GM21825 (cell line): Measurements from ENCODE around the gene EVX1.

Experiments
- ATAC-seq: cut with Tn5 transposase; IDR thresholded peaks from one replicate; pipeline ENCODE4 v1.9.1; 2021; ENCODE audit warnings: mild to moderate bottlenecking, moderate library complexity; ENCODE audit not compliant: unreplicated experiment

EVX1 gene

GRCh38 chr7:27242555-27243339 is at the start of gene EVX1:
EVX1 (plus strand) TSS chr7:27242802; CDS start chr7:27243031, 229 bp downstream.
- no peak for ATAC-seq

- ATAC-seq = no peak
These were observed 49.1 kb upstream of the EVX1 start for GRCh38 chr7:27193335-27194001.

- no peak for ATAC-seq
These were observed 48.6 kb upstream of the EVX1 start for GRCh38 chr7:27194002-27194352.

GRCh38 chr7:27194686-27195379 is 47.8 kb upstream of the EVX1 start:
- no peak for ATAC-seq

- ATAC-seq = no peak
These were observed 46.3 kb upstream of the EVX1 start for GRCh38 chr7:27196287-27196767.

GRCh38 chr7:27197137-27198042 is 45.2 kb upstream of the EVX1 start:
- ATAC-seq = no peak

GRCh38 chr7:27198138-27198841 is 44.3 kb upstream of the EVX1 start:
- ATAC-seq = no peak

- ATAC-seq = no peak
These were observed 43.5 kb upstream of the EVX1 start for GRCh38 chr7:27198871-27199801.

- ATAC-seq = no peak
These were observed 42.5 kb upstream of the EVX1 start, which contains the start of gene HOXA13 for GRCh38 chr7:27199849-27200760. HOXA13 (minus strand) TSS chr7:27200091; CDS start chr7:27200077, 14 bp downstream.

- no peak for ATAC-seq
These were observed 41.6 kb upstream of the EVX1 start for GRCh38 chr7:27200761-27201579.

GRCh38 chr7:27201580-27202017 is 41.0 kb upstream of the EVX1 start:
- no peak for ATAC-seq

GRCh38 chr7:27202018-27202861 is 40.4 kb upstream of the EVX1 start:
- no peak for ATAC-seq

- ATAC-seq = no peak
These were observed 39.8 kb upstream of the EVX1 start for GRCh38 chr7:27202862-27203134.

GRCh38 chr7:27203365-27203953 is 39.1 kb upstream of the EVX1 start:
- ATAC-seq = no peak

GRCh38 chr7:27203964-27204594 is 38.5 kb upstream of the EVX1 start:
- no peak for ATAC-seq
